ENCODE measurements around the gene ATG16L1. TPM values are rescaled to one million over a fixed set of nuclear protein-coding genes. Genes with fewer than 3 reads are reported as not detected.

The ATG16L1 gene
- total and polyA plus RNA-seq, 10 of the 15 experiments (the other 5 are each of a cell fraction or from before 2014, with no cell fraction given) = 5.2 to 26.6 (median 15.6) TPM

DNA sequence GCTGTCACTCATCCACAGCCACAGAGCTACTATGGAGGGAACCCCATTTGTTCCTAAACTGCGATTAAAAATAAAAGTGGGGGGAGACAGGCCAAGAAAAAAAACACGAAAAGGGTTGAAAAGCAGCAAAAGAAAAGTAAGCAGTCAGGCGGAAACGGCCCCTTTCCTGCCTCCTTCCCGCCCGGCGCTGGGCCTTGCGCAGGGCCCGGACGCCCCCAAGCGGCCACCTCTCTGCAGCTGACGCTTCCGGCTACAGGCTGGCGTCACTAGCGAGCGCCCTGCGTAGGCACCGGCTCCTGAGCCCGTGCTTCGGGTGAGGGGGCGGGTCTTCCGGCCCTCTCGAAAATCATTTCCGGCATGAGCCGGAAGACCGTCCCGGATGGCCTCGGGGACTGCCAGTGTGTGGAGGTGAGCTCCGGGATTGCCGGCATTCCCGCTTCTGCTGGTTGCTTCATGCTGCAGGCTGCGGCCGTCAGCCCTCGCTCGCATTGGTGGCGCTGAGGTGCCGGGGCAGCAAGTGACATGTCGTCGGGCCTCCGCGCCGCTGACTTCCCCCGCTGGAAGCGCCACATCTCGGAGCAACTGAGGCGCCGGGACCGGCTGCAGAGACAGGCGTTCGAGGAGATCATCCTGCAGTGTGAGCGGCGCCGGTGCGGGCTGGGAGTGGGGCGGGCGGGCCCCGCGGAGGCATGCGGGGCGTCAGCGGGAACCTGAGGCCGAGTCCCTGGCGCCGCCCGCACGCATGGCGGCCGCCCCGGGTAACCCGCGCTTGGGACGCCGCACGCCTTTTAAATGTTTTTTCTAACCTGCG is at the start of gene ATG16L1 (continued):
- TF ChIP-seq, protein P1, sequence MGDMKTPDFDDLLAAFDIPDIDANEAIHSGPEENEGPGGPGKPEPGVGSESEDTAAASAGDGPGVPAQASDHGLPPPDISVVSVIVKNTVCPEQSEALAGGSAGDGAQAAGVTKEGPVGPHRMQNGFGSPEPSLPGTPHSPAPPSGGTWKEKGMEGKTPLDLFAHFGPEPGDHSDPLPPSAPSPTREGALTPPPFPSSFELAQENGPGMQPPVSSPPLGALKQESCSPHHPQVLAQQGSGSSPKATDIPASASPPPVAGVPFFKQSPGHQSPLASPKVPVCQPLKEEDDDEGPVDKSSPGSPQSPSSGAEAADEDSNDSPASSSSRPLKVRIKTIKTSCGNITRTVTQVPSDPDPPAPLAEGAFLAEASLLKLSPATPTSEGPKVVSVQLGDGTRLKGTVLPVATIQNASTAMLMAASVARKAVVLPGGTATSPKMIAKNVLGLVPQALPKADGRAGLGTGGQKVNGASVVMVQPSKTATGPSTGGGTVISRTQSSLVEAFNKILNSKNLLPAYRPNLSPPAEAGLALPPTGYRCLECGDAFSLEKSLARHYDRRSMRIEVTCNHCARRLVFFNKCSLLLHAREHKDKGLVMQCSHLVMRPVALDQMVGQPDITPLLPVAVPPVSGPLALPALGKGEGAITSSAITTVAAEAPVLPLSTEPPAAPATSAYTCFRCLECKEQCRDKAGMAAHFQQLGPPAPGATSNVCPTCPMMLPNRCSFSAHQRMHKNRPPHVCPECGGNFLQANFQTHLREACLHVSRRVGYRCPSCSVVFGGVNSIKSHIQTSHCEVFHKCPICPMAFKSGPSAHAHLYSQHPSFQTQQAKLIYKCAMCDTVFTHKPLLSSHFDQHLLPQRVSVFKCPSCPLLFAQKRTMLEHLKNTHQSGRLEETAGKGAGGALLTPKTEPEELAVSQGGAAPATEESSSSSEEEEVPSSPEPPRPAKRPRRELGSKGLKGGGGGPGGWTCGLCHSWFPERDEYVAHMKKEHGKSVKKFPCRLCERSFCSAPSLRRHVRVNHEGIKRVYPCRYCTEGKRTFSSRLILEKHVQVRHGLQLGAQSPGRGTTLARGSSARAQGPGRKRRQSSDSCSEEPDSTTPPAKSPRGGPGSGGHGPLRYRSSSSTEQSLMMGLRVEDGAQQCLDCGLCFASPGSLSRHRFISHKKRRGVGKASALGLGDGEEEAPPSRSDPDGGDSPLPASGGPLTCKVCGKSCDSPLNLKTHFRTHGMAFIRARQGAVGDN (IDR thresholded peaks at IDR 0.05) = peak; percentile 52; the same call in 1 of the 2 replicates
- TF ChIP-seq NRF1 (conservative IDR thresholded peaks at IDR 0.05; ENCODE audit: low read depth, low read length) = no peak
- TF ChIP-seq ESRRA (IDR thresholded peaks at IDR 0.05; ENCODE audit: low read length) = no peak
- no peak for TF ChIP-seq MYC (IDR thresholded peaks at IDR 0.05; ENCODE audit: insufficient read depth, insufficient read length, insufficient replicate concordance, low read length, severe bottlenecking)
- TF ChIP-seq TAF1 (IDR thresholded peaks at IDR 0.05; ENCODE audit: borderline replicate concordance, low read depth, low read length) = peak; percentile 70; the same call in 1 of the 2 replicates
- TF ChIP-seq, protein P2, sequence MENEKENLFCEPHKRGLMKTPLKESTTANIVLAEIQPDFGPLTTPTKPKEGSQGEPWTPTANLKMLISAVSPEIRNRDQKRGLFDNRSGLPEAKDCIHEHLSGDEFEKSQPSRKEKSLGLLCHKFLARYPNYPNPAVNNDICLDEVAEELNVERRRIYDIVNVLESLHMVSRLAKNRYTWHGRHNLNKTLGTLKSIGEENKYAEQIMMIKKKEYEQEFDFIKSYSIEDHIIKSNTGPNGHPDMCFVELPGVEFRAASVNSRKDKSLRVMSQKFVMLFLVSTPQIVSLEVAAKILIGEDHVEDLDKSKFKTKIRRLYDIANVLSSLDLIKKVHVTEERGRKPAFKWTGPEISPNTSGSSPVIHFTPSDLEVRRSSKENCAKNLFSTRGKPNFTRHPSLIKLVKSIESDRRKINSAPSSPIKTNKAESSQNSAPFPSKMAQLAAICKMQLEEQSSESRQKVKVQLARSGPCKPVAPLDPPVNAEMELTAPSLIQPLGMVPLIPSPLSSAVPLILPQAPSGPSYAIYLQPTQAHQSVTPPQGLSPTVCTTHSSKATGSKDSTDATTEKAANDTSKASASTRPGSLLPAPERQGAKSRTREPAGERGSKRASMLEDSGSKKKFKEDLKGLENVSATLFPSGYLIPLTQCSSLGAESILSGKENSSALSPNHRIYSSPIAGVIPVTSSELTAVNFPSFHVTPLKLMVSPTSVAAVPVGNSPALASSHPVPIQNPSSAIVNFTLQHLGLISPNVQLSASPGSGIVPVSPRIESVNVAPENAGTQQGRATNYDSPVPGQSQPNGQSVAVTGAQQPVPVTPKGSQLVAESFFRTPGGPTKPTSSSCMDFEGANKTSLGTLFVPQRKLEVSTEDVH (IDR thresholded peaks at IDR 0.05; ENCODE audit: low read depth, partially characterized antibody) = peak; percentile 80
- TF ChIP-seq, protein P3, sequence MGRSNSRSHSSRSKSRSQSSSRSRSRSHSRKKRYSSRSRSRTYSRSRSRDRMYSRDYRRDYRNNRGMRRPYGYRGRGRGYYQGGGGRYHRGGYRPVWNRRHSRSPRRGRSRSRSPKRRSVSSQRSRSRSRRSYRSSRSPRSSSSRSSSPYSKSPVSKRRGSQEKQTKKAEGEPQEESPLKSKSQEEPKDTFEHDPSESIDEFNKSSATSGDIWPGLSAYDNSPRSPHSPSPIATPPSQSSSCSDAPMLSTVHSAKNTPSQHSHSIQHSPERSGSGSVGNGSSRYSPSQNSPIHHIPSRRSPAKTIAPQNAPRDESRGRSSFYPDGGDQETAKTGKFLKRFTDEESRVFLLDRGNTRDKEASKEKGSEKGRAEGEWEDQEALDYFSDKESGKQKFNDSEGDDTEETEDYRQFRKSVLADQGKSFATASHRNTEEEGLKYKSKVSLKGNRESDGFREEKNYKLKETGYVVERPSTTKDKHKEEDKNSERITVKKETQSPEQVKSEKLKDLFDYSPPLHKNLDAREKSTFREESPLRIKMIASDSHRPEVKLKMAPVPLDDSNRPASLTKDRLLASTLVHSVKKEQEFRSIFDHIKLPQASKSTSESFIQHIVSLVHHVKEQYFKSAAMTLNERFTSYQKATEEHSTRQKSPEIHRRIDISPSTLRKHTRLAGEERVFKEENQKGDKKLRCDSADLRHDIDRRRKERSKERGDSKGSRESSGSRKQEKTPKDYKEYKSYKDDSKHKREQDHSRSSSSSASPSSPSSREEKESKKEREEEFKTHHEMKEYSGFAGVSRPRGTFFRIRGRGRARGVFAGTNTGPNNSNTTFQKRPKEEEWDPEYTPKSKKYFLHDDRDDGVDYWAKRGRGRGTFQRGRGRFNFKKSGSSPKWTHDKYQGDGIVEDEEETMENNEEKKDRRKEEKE (IDR thresholded peaks at IDR 0.05) = no peak
- 0 out of 2 replicates have a peak, but pooled peaks have one; percentile 57 for TF ChIP-seq SMAD5 (IDR thresholded peaks at IDR 0.05; ENCODE audit: low read depth)
